ENCODE data around the gene MOCS2. TPM values are rescaled to one million over a fixed set of nuclear protein-coding genes. Genes with fewer than 3 reads are reported as not detected.

MOCS2 gene
- total and polyA plus RNA-seq, 9 of the 15 experiments (the other 6 are each of a cell fraction or from before 2014, with no cell fraction given), result 33.0 to 74.5 (median 48.4) TPM

DNA sequence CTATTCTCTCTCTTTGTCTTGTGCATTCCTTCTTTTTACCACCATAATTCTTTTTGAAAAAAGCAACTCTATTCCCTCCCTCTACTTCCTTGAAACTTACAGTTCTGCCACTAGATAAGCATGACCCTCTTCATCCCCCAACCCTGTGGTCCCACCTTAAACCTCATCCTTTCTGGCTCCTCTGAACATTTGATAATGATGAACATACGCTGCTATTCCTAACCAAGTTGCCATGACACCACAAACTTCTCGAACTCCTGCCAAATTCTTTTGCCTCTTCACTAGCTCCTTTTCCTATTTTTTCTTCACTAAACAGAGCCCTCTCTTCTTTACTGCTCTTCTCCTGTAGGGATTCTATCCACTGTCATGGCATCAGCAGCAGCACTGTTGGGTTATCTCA lies 57.1 kb downstream of the MOCS2 start:
- BruUV-seq (replicated peaks), result no TSS peak
- 0% methylated on average over 2 of the region's 2 CpGs for WGBS (ENCODE audit: insufficient coverage, low coverage, missing lambda C conversion rate)
- H3K36me3 ChIP-seq (ENCODE audit: control insufficient read depth, insufficient read depth, low read length), result no peaks in the 10 kb centered on the region

DNA sequence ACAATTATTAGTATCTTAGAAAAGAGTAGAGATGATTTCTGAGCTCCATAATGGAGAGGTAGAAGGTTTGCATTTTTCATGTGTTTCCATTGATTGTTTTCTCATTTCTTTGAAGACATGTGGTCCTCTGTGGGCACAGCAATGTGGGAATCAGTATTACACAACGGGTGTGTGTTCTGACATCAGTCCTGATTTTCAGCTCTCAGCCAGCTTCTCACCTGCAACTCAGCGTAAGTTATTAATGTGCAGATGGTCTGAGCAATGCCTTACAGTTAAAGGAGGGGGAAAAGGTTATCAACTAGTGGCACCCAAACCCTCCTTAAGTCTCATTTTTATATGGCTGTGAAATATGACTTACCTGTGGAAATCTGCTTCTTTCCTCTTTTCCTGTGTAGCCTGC lies 61.3 kb downstream of the MOCS2 start:
- FAIRE-seq, result no peak
- no peak for DNase-seq (ENCODE audit: extremely low read depth in 1 of 4, low spot score in 3 of 4)
- intact Hi-C loops (cut with micrococcal nuclease) (no loop called here), in situ Hi-C loops (cut with MboI) (no loop called here)
- no peaks in the 10 kb centered on the region; a peak in 1 of 5 replicates for H3K27me3 ChIP-seq (ENCODE audit: control insufficient read depth in 2 of 2, insufficient read depth in 2 of 2, low read length in 2 of 2)
- no peak overlapping the region for H3K27ac ChIP-seq (ENCODE audit: extremely low read depth, low read depth, low read length)
- no TSS peak for BruUV-seq (replicated peaks)
- no peak overlapping the region for H3K4me3 ChIP-seq
- no peak overlapping the region for H3K4me2 ChIP-seq (ENCODE audit: insufficient read depth, low read length)
- no peaks in the 10 kb centered on the region for H3K9me3 ChIP-seq (replicated peaks; ENCODE audit: control insufficient read depth, insufficient read depth, low read depth, low read length)
- H2AFZ ChIP-seq (ENCODE audit: low read depth, low read length), result no peak overlapping the region
- WGBS (ENCODE audit: insufficient coverage, low coverage, missing lambda C conversion rate), result 0% methylated on average over 2 of the region's 2 CpGs
- H3K79me2 ChIP-seq (ENCODE audit: control insufficient read depth, insufficient read depth, low read length), result no peaks in the 10 kb centered on the region
- H3K36me3 ChIP-seq (ENCODE audit: control insufficient read depth, insufficient read depth, low read length), result no peaks in the 10 kb centered on the region
- no peaks in the 10 kb centered on the region for H3K4me1 ChIP-seq (replicated peaks in 1 of 2; ENCODE audit: control insufficient read depth in 2 of 2, insufficient read depth in 2 of 2, low read length in 2 of 2)
- ATAC-seq, result no peak
- no peaks in the 10 kb centered on the region for H4K20me1 ChIP-seq (replicated peaks; ENCODE audit: control insufficient read depth, insufficient read depth, low read length)
- H3K9ac ChIP-seq (ENCODE audit: insufficient read depth in 1 of 2, low read depth in 2 of 2, low read length in 2 of 2), result no peak overlapping the region
- CTCF ChIA-PET (ENCODE audit: low intra/inter-chr PET ratio), result no interaction called here
- POLR2A ChIA-PET, result no interaction called here
- no peaks in the 10 kb centered on the region for H3K9me1 ChIP-seq (ENCODE audit: control insufficient read depth, insufficient read depth, low read length)
- no peak for TF ChIP-seq POU5F1 (IDR thresholded peaks at IDR 0.05; ENCODE audit: borderline replicate concordance, low read depth, low read length, partially characterized antibody)
- TF ChIP-seq, protein P1, sequence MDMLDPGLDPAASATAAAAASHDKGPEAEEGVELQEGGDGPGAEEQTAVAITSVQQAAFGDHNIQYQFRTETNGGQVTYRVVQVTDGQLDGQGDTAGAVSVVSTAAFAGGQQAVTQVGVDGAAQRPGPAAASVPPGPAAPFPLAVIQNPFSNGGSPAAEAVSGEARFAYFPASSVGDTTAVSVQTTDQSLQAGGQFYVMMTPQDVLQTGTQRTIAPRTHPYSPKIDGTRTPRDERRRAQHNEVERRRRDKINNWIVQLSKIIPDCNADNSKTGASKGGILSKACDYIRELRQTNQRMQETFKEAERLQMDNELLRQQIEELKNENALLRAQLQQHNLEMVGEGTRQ (CRISPR knock-in tag; IDR thresholded peaks at IDR 0.05), result no peak
- TF ChIP-seq STAT5B (CRISPR knock-in tag; IDR thresholded peaks at IDR 0.05), result no peak
- TF ChIP-seq ADNP (tag; IDR thresholded peaks at IDR 0.05), result no peak
- no peak for TF ChIP-seq MYBL2 (IDR thresholded peaks at IDR 0.05; ENCODE audit: low read depth)
- TF ChIP-seq MYBL2 (CRISPR knock-in tag; IDR thresholded peaks at IDR 0.05; ENCODE audit: borderline replicate concordance), result no peak
- no peak for TF ChIP-seq RUNX1 (IDR thresholded peaks at IDR 0.05; ENCODE audit: low read depth)
- no peak for TF ChIP-seq RBM17 (IDR thresholded peaks at IDR 0.05; ENCODE audit: borderline replicate concordance, low read depth, low read length)
- TF ChIP-seq NUFIP1 (IDR thresholded peaks at IDR 0.05; ENCODE audit: partially characterized antibody), result no peak
- no peak for TF ChIP-seq HSF4 (CRISPR knock-in tag; IDR thresholded peaks at IDR 0.05; ENCODE audit: borderline replicate concordance)
- TF ChIP-seq ZNF695 (CRISPR knock-in tag; IDR thresholded peaks at IDR 0.05), result no peak
- TF ChIP-seq PPARD (CRISPR knock-in tag; IDR thresholded peaks at IDR 0.05), result no peak
- TF ChIP-seq KDM5B (IDR thresholded peaks at IDR 0.05; ENCODE audit: insufficient replicate concordance, low read depth, low read length), result no peak
- TF ChIP-seq XRCC3 (IDR thresholded peaks at IDR 0.05), result no peak

More for the DNA sequence above, 57.1 kb downstream of the MOCS2 start:
- ChIA-PET CTCF (ENCODE audit: low intra/inter-chr PET ratio) (no interaction called here), POLR2A (interaction anchor here (1.5 kb wide), 1 partner anchor 19 kb away, joined by 6 read pairs; no protein-coding TSS in a partner anchor)
- DNase-seq (ENCODE audit: extremely low read depth in 1 of 4, low spot score in 3 of 4) (no peak), ATAC-seq (no peak), FAIRE-seq (no peak)
- Histone ChIP-seq H3K9me1 (ENCODE audit: control insufficient read depth, insufficient read depth, low read length) (no peaks in the 10 kb centered on the region), H2AFZ (ENCODE audit: low read depth, low read length) (no peak overlapping the region), H4K20me1 (replicated peaks; ENCODE audit: control insufficient read depth, insufficient read depth, low read length) (no peaks in the 10 kb centered on the region), H3K4me2 (ENCODE audit: insufficient read depth, low read length) (no peak overlapping the region), H3K27me3 (ENCODE audit: control insufficient read depth in 2 of 2, insufficient read depth in 2 of 2, low read length in 2 of 2) (no peaks in the 10 kb centered on the region; a peak in 1 of 5 replicates), H3K4me1 (replicated peaks in 1 of 2; ENCODE audit: control insufficient read depth in 2 of 2, insufficient read depth in 2 of 2, low read length in 2 of 2) (no peaks in the 10 kb centered on the region), H3K9ac (ENCODE audit: insufficient read depth in 1 of 2, low read depth in 2 of 2, low read length in 2 of 2) (no peak overlapping the region), H3K27ac (ENCODE audit: extremely low read depth, low read depth, low read length) (no peak overlapping the region), H3K4me3 (no peak overlapping the region), H3K79me2 (ENCODE audit: control insufficient read depth, insufficient read depth, low read length) (no peaks in the 10 kb centered on the region), H3K9me3 (replicated peaks; ENCODE audit: control insufficient read depth, insufficient read depth, low read depth, low read length) (no peaks in the 10 kb centered on the region)
- in situ Hi-C loops (cut with MboI) (no loop called here), intact Hi-C loops (cut with micrococcal nuclease) (no loop called here)
- TF ChIP-seq FIP1L1 (IDR thresholded peaks at IDR 0.05; ENCODE audit: low read depth, low read length, poor library complexity, severe bottlenecking) (no peak), ZNF766 (CRISPR knock-in tag; conservative IDR thresholded peaks at IDR 0.05) (no peak), GABPB2 (CRISPR knock-in tag; conservative IDR thresholded peaks at IDR 0.05) (no peak)
- TF ChIP-seq, protein P2, sequence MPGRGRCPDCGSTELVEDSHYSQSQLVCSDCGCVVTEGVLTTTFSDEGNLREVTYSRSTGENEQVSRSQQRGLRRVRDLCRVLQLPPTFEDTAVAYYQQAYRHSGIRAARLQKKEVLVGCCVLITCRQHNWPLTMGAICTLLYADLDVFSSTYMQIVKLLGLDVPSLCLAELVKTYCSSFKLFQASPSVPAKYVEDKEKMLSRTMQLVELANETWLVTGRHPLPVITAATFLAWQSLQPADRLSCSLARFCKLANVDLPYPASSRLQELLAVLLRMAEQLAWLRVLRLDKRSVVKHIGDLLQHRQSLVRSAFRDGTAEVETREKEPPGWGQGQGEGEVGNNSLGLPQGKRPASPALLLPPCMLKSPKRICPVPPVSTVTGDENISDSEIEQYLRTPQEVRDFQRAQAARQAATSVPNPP (IDR thresholded peaks at IDR 0.05; ENCODE audit: borderline replicate concordance, insufficient read depth, insufficient read length), result no peak

Data from K562 (cell line).